Keratinocyte (primary cell): ENCODE measurements around the gene YTHDF1.

Source experiments
- CTCF ChIP-seq, 3 experiments: IDR thresholded peaks in 1 of 3; conservative IDR thresholded peaks in 1 of 3; optimal IDR thresholded peaks in 1 of 3; 2 replicates in 2 of 3; 3 replicates in 1 of 3; pipeline versions ENCODE3 to v1.5.1; 2011; ENCODE audit warnings: low read length in 3 of 3, mild to moderate bottlenecking in 3 of 3, moderate library complexity in 2 of 3, control low read depth in 1 of 3, inconsistent platforms in 1 of 3; ENCODE audit not compliant: insufficient read depth in 2 of 3; ENCODE audit errors: extremely low read depth in 1 of 3
- EZH2 ChIP-seq: IDR thresholded peaks from one replicate; pipeline ENCODE4 v1.6.1; 2012; ENCODE audit warnings: inconsistent platforms, mild to moderate bottlenecking, low read length, moderate library complexity

- TF ChIP-seq CTCF (optimal IDR thresholded peaks at IDR 0.05 in 1 of 3, IDR thresholded peaks at IDR 0.05 in 1 of 3, conservative IDR thresholded peaks at IDR 0.05 in 1 of 3; ENCODE audit: extremely low read depth in 1 of 3, insufficient read depth in 2 of 3, low read length in 3 of 3) (no peak), EZH2 (no peak)
These were observed 66.3 kb downstream of the YTHDF1 start for GRCh38 chr20:63149531-63150192.
